ENCODE measurements around the gene NOVA2.
A peak's percentile ranks its signal among the peaks of the same experiment; 100 is the strongest.

The NOVA2 gene

DNA sequence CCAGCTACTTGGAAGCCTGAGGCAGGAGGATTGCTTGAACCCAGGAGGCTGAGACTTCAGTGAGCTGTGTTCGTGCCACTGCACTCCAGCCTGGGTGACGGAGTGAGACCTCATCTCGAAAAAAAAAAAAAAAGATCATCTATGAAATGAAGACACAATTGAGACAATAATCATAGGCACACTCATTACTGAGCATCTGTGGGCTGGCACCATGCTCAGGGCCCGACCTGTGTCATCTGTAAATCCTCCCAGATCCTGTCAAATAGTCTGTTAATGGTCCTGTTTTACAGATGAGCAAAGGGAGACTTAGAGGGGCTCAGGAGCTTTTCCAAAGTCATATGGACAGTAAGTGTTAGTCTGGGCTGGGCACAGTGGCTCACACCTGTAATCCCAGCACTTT lies 54.9 kb downstream of the NOVA2 start:
- Histone ChIP-seq H3K27ac (ENCODE audit: low read length) (no peak overlapping the region), H3K4me3 (ENCODE audit: low read depth in 1 of 2, low read length in 2 of 2) (no peak overlapping the region), H3K27me3 (ENCODE audit: low read depth, low read length) (no peaks in the 10 kb centered on the region), H3K9me3 (ENCODE audit: control insufficient read depth in 1 of 2, low read length in 2 of 2) (no peaks in the 10 kb centered on the region), H3K36me3 (ENCODE audit: control insufficient read depth in 1 of 2, insufficient read depth in 2 of 2, low read length in 2 of 2) (no peaks in the 10 kb centered on the region), H3K4me1 (ENCODE audit: control insufficient read depth in 1 of 2, insufficient read depth in 2 of 2, low read length in 2 of 2) (no peaks in the 10 kb centered on the region)

DNA sequence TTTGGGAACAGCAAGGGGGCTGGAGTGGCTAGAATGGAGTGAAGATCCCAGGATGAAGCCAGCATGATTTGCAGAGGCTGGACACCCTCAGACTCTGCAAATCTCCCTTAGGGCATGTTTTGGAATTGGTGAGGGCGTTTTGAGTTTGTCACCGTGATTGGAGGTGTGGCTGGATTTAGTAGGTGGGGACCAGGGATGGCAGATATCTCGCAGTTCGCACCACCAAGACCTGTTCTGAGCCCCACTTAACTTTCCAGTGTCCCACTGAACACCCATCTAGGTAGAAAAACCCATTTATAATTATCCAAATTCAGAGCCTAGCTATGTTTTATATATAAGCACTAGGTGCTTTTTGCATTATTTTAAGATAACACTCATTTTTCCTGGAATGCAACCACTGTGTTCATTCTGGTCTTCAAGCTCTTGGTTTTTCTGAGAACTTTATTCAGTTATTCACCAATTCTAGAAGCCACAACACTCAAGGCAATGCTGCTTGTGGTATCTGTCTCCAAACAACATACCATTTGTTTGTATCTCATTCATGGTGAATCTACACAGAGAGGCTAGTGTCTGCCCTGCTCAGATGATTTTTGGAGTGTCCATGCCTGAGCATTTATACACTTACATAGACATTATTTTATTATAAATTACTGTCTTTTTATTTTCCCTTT lies 56.1 kb downstream of the NOVA2 start:
- no peak overlapping the region for H3K4me3 ChIP-seq (ENCODE audit: low read depth in 1 of 2, low read length in 2 of 2)
- no peak overlapping the region for H3K27ac ChIP-seq (ENCODE audit: low read length)
- H3K9me3 ChIP-seq (ENCODE audit: control insufficient read depth in 1 of 2, low read length in 2 of 2): no peaks in the 10 kb centered on the region
- no peaks in the 10 kb centered on the region for H3K4me1 ChIP-seq (ENCODE audit: control insufficient read depth in 1 of 2, insufficient read depth in 2 of 2, low read length in 2 of 2)
- no peaks in the 10 kb centered on the region for H3K36me3 ChIP-seq (ENCODE audit: control insufficient read depth in 1 of 2, insufficient read depth in 2 of 2, low read length in 2 of 2)
- H3K27me3 ChIP-seq (ENCODE audit: low read depth, low read length): no peaks in the 10 kb centered on the region

DNA sequence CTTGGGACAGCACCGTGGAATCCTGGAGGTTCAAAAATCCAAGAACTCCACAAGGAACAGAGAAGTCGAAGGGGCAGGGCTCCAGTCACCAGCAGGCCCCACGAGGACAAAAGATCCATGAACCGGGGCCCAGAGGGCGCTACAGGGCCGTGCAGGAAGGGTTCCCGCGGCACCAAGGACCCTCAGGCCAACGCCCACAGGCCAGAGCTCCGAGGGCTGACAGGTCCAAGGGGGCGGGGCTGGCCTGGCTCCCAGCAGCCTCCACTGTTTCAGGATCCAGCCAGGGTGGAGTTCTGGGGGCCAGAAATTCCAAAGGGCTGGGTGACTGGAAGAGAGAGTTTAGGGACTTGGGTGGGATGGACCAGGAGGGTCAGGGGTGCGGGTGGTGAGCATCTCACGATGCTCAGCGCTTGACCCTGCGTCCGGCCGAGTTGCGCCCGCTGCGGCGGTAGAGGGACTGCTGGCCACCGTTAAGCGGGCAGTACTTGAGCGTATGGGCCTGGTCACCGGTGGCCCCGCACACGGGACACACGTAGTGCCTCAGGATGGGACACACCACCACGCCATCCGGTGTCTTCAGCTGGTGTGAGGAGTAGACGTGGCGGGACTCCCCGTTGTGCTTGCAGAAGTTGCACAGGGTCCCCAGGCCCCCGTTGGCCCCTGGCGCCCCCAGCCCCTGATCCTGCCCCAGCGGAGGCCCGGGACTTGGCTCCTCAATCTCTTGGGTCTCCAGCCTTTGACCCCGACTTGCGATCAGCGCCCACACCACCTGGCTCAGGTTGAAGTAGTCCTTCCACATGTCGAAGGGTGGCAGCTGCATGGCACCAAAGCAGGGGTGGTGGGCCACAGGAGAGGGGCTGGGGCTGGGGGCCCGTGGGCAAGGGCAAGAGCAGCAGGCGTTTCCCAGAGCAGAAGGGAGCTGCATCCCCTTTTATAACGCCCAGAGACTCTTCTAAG lies 59.5 kb downstream of the NOVA2 start, which contains the start of gene NANOS2:
TSS of gene NANOS2 (minus strand) at position 905 of the 957 bp plus-strand sequence. CDS start at position 820, 85 bp downstream.
- Histone ChIP-seq H3K4me1 (ENCODE audit: control insufficient read depth in 1 of 2, insufficient read depth in 2 of 2, low read length in 2 of 2) (no peaks in the 10 kb centered on the region), H3K27ac (ENCODE audit: low read length) (no peak within 1 kb of the TSS), H3K9me3 (ENCODE audit: control insufficient read depth in 1 of 2, low read length in 2 of 2) (no peaks in the 10 kb centered on the region), H3K36me3 (ENCODE audit: control insufficient read depth in 1 of 2, insufficient read depth in 2 of 2, low read length in 2 of 2) (no peaks in the 10 kb centered on the region), H3K27me3 (ENCODE audit: low read depth, low read length) (no peaks in the 10 kb centered on the region), H3K4me3 (ENCODE audit: low read depth in 1 of 2, low read length in 2 of 2) (no peak within 1 kb of the TSS)

DNA sequence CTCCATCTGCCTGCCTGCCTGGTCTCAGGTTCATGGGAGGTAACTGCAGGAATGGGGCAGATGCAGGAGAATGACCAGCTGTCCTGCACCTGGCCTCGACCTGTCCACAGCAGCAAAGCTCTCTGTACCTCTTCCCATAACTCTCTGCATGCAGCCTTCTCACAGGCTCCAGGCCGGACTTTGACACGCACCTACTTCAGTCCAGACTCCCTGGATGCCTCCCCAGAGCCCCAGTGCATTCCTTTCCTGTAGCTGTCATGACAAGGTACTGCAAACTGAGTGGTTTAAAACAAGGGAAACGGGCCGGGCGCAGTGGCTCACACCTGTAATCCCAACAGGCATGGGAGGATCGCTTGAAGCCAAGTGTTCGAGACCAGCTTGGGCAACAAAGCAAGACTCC lies 62.4 kb downstream of the NOVA2 start:
- H3K36me3 ChIP-seq (ENCODE audit: control insufficient read depth in 1 of 2, insufficient read depth in 2 of 2, low read length in 2 of 2): no peaks in the 10 kb centered on the region
- H3K9me3 ChIP-seq (ENCODE audit: control insufficient read depth in 1 of 2, low read length in 2 of 2): no peaks in the 10 kb centered on the region
- H3K4me3 ChIP-seq (ENCODE audit: low read depth in 1 of 2, low read length in 2 of 2): no peak overlapping the region
- no peaks in the 10 kb centered on the region for H3K4me1 ChIP-seq (ENCODE audit: control insufficient read depth in 1 of 2, insufficient read depth in 2 of 2, low read length in 2 of 2)
- H3K27me3 ChIP-seq (ENCODE audit: low read depth, low read length): no peaks in the 10 kb centered on the region
- no peak overlapping the region for H3K27ac ChIP-seq (ENCODE audit: low read length)

DNA sequence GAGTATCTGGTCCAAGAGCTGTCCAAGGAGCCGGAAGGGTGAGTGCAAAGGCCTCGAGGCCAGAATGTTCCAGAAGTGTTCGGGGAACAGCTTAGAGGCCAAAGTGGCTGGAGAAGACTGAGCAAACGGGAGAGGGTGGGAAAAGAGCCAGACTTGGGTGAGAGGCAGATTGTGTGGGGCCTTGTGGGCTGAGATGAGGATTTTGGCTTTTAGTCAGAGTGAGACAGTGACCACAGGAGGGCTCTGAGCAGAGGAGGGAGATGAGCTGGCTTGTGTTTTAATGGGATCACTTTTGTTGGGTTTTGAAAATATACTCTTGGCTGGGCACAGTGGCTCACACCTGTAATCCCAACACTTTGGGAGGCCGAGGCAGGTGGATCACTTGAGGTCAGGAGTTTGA lies 64.7 kb downstream of the NOVA2 start:
- Histone ChIP-seq H3K9me3 (ENCODE audit: control insufficient read depth in 1 of 2, low read length in 2 of 2) (no peaks in the 10 kb centered on the region), H3K27me3 (ENCODE audit: low read depth, low read length) (no peaks in the 10 kb centered on the region), H3K4me3 (ENCODE audit: low read depth in 1 of 2, low read length in 2 of 2) (no peak overlapping the region), H3K27ac (ENCODE audit: low read length) (no peak overlapping the region), H3K36me3 (ENCODE audit: control insufficient read depth in 1 of 2, insufficient read depth in 2 of 2, low read length in 2 of 2) (no peaks in the 10 kb centered on the region), H3K4me1 (ENCODE audit: control insufficient read depth in 1 of 2, insufficient read depth in 2 of 2, low read length in 2 of 2) (no peaks in the 10 kb centered on the region)

DNA sequence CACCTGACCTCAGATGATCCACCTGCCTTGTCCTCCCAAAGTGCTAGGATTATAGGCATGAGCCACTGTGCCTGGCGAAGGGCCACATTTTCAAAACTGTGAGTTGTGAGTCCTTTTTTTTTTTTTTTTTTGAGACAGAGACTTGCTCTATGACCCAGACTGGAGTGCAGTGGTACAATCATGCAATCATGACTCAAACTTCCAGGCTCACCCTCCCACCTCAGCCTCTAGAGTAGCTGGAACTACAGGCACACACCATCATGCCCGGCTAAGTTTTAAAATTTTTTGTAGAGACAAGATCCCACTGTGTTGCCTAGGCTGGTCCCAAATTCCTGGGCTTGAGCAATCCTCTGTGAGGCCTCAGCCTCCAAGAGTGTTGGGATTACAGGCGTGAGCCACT lies 67.4 kb downstream of the NOVA2 start:
- Histone ChIP-seq H3K27ac (ENCODE audit: low read length) (no peak overlapping the region), H3K4me1 (ENCODE audit: control insufficient read depth in 1 of 2, insufficient read depth in 2 of 2, low read length in 2 of 2) (peaks cover 0 to 13% of the 10 kb centered on the region in 2 donors), H3K9me3 (ENCODE audit: control insufficient read depth in 1 of 2, low read length in 2 of 2) (no peaks in the 10 kb centered on the region), H3K36me3 (ENCODE audit: control insufficient read depth in 1 of 2, insufficient read depth in 2 of 2, low read length in 2 of 2) (no peaks in the 10 kb centered on the region), H3K27me3 (ENCODE audit: low read depth, low read length) (no peaks in the 10 kb centered on the region), H3K4me3 (ENCODE audit: low read depth in 1 of 2, low read length in 2 of 2) (no peak overlapping the region)

DNA sequence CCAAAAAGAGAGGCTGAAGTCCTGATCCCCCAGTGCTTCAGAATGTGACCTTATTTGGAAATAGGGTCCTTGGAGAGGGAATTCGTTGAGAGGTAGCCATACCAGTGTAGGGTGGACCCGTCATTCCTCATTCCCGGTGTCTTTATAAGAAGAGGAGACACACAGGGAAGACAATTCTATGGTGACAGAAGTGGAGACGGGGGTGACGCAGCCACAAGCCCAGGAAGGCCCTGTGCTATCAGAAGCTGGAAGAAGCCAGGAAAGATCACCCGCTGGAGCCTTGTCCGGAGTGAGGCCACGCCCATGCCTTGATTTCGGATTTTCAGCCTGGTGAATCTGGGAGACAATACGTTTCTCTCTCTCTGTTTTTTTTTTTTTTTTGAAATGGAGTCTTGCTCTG lies 68.7 kb downstream of the NOVA2 start:
- H3K9me3 ChIP-seq (ENCODE audit: control insufficient read depth in 1 of 2, low read length in 2 of 2): no peaks in the 10 kb centered on the region
- H3K4me1 ChIP-seq (ENCODE audit: control insufficient read depth in 1 of 2, insufficient read depth in 2 of 2, low read length in 2 of 2): peaks cover 0 to 25% of the 10 kb centered on the region in 2 donors
- no peaks in the 10 kb centered on the region for H3K27me3 ChIP-seq (ENCODE audit: low read depth, low read length)
- no peaks in the 10 kb centered on the region for H3K36me3 ChIP-seq (ENCODE audit: control insufficient read depth in 1 of 2, insufficient read depth in 2 of 2, low read length in 2 of 2)
- no peak overlapping the region for H3K27ac ChIP-seq (ENCODE audit: low read length)
- H3K4me3 ChIP-seq (ENCODE audit: low read depth in 1 of 2, low read length in 2 of 2): no peak overlapping the region

DNA sequence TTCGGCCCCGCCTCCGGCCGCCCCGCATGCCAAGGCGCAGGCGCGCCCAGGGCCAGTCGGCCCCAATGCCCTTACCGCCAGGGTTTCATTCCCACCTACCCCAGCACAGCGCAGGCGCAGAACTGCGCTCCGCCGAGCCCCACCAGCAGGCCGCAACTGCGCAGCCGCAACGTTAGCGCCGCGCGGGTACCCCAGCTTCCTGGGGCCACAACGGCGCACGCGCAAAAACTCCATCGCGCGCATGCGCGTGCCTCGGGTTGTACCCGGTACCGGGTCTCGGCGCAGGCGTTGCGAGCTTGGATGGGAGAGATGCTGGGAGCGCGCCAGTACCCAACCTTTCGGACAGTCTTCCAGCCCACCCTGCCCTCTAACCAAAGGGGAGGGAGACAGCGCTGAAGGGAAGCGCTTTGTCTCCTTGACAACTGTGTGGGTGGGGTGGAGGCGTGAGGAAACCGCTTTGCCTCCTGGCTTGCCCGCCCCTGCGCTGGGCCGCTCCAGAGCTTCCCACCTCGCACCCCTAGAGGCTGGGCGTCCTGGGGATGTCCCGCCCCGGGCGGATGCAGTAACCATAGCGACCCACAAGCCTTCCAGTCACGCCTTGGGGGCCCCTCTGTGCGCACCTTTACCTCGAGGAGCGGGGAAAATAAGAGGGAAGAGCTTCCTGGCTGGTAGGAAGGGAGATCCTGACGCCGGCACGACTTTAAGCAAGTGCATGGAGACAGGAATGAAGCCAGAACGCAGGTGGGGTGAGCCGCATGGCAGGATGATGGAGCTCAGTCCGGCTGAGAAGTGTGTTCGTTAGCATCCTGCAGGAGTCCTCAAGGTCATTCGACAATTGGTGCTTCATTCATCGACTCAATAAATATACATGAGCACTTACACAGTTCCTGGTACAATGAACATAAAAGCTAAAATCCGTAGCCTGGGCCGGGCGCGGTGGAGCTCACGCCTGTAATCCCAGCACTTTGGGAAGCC lies 70.7 kb downstream of the NOVA2 start:
- Histone ChIP-seq H3K4me3 (ENCODE audit: low read depth in 1 of 2, low read length in 2 of 2) (peak overlapping the region; percentile 80 to 94), H3K27ac (ENCODE audit: low read length) (peak overlapping the region; percentile 56), H3K9me3 (ENCODE audit: control insufficient read depth in 1 of 2, low read length in 2 of 2) (no peaks in the 10 kb centered on the region), H3K27me3 (ENCODE audit: low read depth, low read length) (no peaks in the 10 kb centered on the region), H3K36me3 (ENCODE audit: control insufficient read depth in 1 of 2, insufficient read depth in 2 of 2, low read length in 2 of 2) (peaks cover 4 to 14% of the 10 kb centered on the region in 2 donors), H3K4me1 (ENCODE audit: control insufficient read depth in 1 of 2, insufficient read depth in 2 of 2, low read length in 2 of 2) (peaks cover 0 to 25% of the 10 kb centered on the region in 2 donors)

DNA sequence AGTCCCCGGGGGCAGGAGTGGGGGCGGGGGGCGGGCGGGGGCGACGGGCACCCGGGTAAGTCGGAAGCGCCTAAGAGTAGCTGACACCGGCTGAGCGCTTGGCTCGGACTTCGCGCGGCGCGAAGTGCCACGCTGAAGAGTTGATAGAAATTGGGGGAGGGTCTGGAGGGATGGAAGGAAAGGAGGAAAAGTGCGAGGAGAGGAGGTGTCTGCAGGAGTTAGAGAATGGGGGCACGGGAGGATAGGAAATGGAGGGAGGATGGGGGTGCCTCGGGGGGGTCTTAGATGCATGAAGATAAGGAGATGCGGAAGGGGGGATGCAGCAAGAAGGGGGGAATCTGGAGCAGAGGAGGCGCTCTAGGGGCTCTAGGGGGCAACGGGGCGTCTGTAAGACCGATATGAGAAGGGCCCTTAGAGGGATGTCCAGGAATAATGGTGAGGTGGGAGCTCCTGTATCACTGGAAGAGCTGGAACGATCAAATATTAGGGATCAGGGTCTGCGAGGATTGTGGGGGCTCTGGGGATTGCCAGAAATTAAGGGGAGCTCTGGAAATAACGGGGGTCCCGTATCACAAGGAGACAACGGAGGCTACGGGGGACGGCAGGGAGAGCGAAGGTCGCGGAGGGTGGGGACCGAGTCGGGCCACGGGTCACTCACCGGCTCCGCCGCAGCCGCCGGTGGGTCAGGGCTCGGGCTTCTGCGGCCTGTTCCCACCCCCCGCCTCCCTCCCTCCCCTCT lies 71.6 kb downstream of the NOVA2 start, which contains the start of gene MYPOP:
TSS of gene MYPOP (minus strand) at position 702 of the 739 bp plus-strand sequence. CDS start 840 bp downstream, outside the sequence.
- peaks cover 0 to 25% of the 10 kb centered on the region in 2 donors for H3K4me1 ChIP-seq (ENCODE audit: control insufficient read depth in 1 of 2, insufficient read depth in 2 of 2, low read length in 2 of 2)
- H3K4me3 ChIP-seq (ENCODE audit: low read depth in 1 of 2, low read length in 2 of 2): peak within 1 kb of the TSS; percentile 80 to 94
- H3K27me3 ChIP-seq (ENCODE audit: low read depth, low read length): no peaks in the 10 kb centered on the region
- peak within 1 kb of the TSS; percentile 56 for H3K27ac ChIP-seq (ENCODE audit: low read length)
- peaks cover 4 to 18% of the 10 kb centered on the region in 2 donors for H3K36me3 ChIP-seq (ENCODE audit: control insufficient read depth in 1 of 2, insufficient read depth in 2 of 2, low read length in 2 of 2)
- no peaks in the 10 kb centered on the region for H3K9me3 ChIP-seq (ENCODE audit: control insufficient read depth in 1 of 2, low read length in 2 of 2)

DNA sequence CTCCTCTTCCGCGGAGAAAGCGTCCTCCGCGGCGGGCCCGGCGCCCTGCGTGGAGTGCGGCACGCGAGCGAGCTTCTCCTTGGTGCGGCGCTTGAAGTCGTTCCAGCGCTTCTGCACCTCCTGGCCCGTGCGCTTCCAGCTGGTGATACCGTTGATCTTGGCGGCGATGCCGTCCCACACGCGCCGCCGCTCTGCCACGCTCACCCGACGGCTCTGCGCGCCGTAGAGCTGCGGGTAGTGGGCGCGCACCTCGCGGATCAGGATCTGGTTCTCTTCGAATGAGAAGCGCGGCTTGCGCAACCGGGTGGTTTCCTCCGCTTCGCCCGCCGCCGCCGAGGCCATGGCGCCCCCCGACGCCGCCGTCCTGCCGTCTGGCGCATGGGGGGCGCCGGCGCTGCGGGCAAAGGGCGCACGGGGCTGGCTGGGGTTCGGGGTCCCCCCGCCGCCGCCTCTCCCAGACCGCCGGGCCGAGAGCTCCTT lies 72.2 kb downstream of the NOVA2 start:
- peaks cover 0 to 25% of the 10 kb centered on the region in 2 donors for H3K4me1 ChIP-seq (ENCODE audit: control insufficient read depth in 1 of 2, insufficient read depth in 2 of 2, low read length in 2 of 2)
- peaks cover 4 to 18% of the 10 kb centered on the region in 2 donors for H3K36me3 ChIP-seq (ENCODE audit: control insufficient read depth in 1 of 2, insufficient read depth in 2 of 2, low read length in 2 of 2)
- H3K27ac ChIP-seq (ENCODE audit: low read length): no peak overlapping the region
- H3K4me3 ChIP-seq (ENCODE audit: low read depth in 1 of 2, low read length in 2 of 2): peak overlapping the region in 1 of 2 donors; percentile 94
- no peaks in the 10 kb centered on the region for H3K27me3 ChIP-seq (ENCODE audit: low read depth, low read length)
- no peaks in the 10 kb centered on the region for H3K9me3 ChIP-seq (ENCODE audit: control insufficient read depth in 1 of 2, low read length in 2 of 2)

Measured in muscle layer of duodenum (tissue), 2 donors.